Endothelial cell of umbilical vein (primary cell): ENCODE data around the gene WNT11. TPM values are rescaled to one million over a fixed set of nuclear protein-coding genes. Genes with fewer than 3 reads are reported as not detected.

Experiments
- BruUV-seq: library from RNA; stranded (reverse); fragments of 400-500 nt; replicated peaks from 2 replicates; lab custom pipeline; 2021; lab: Mats Ljungman, UMichigan
- CTCF ChIA-PET: fragments of 300-600, 350-600 bp; sonication (Branson Sonifier 250); formaldehyde crosslinking; loops from one replicate; lab custom pipeline; 2021; ENCODE audit warnings: antibody characterized with exemption, inconsistent platforms; lab: Charles Lee
- POLR2A ChIA-PET: fragments of 300-600, 350-600 bp; sonication (Branson Sonifier 250); formaldehyde crosslinking; loops from one replicate; lab custom pipeline; 2021; ENCODE audit warnings: antibody characterized with exemption, inconsistent platforms; lab: Charles Lee
- DNase-seq: peaks from one replicate; pipeline ENCODE4 v3.0.0-alpha.2; 2011; ENCODE audit warnings: low read depth, low spot score
- FAIRE-seq: peaks from 2 replicates; lab custom pipeline; 2011; peaks lifted over from hg19 to GRCh38; lab: Jason Lieb, UNC
- H2AFZ ChIP-seq: 2 replicates; pipeline ENCODE4 v1.6.0; 2012; ENCODE audit warnings: low read depth, low read length, control low read depth, inconsistent platforms
- H3K27ac ChIP-seq: 2 replicates; pipeline ENCODE4 v1.5.1; 2011; ENCODE audit warnings: low read depth, mild to moderate bottlenecking, control low read depth, low read length, moderate library complexity; ENCODE audit not compliant: insufficient read depth
- H3K27me3 ChIP-seq, 2 experiments: 2 replicates each; pipeline versions ENCODE4 v1.6.0 to v1.6.1; 2011; ENCODE audit warnings: low read length in 2 of 2, mixed read lengths in 1 of 2; ENCODE audit not compliant: control insufficient read depth in 2 of 2, insufficient read depth in 2 of 2
- H3K36me3 ChIP-seq, 2 experiments: 2 replicates in 1 of 2; 3 replicates in 1 of 2; pipeline ENCODE4 v1.5.1; 2011; ENCODE audit warnings: low read length in 2 of 2, mild to moderate bottlenecking in 1 of 2, moderate library complexity in 1 of 2; ENCODE audit not compliant: control insufficient read depth in 2 of 2, insufficient read depth in 2 of 2; ENCODE audit errors: extremely low read depth in 1 of 2
- H3K4me1 ChIP-seq: 3 replicates; pipeline ENCODE4 v1.5.1; 2011; ENCODE audit warnings: mild to moderate bottlenecking, low read length; ENCODE audit not compliant: control insufficient read depth, insufficient read depth; ENCODE audit errors: extremely low read depth
- H3K4me2 ChIP-seq: 2 replicates; pipeline ENCODE4 v1.6.1; 2011; ENCODE audit warnings: low read length, control low read depth, mixed read lengths; ENCODE audit not compliant: insufficient read depth
- H3K4me3 ChIP-seq, 3 experiments: fragments of 200-600 bp in 1 of 3; sonication (generic), shearing (Covaris generic) in 1 of 3; replicated peaks in 1 of 3; 2 replicates each; pipeline ENCODE4 v1.5.1; 2011 to 2016; ENCODE audit warnings: control low read depth in 3 of 3, low read length in 3 of 3, mild to moderate bottlenecking in 2 of 3, inconsistent platforms in 1 of 3, low read depth in 1 of 3, moderate library complexity in 1 of 3; ENCODE audit not compliant: insufficient read depth in 1 of 3
- H3K79me2 ChIP-seq: 2 replicates; pipeline ENCODE4 v1.6.0; 2012; ENCODE audit warnings: low read length, inconsistent platforms; ENCODE audit not compliant: control insufficient read depth, insufficient read depth
- H3K9ac ChIP-seq: replicated peaks from 2 replicates; pipeline ENCODE3; 2011; ENCODE audit warnings: low read length, control low read depth; ENCODE audit not compliant: insufficient read depth; ENCODE audit errors: extremely low read depth
- H3K9me1 ChIP-seq: replicated peaks from 3 replicates; pipeline ENCODE4 v1.6.0; 2011; ENCODE audit warnings: mild to moderate bottlenecking, low read length; ENCODE audit not compliant: control insufficient read depth, insufficient read depth; ENCODE audit errors: extremely low read depth
- H3K9me3 ChIP-seq: replicated peaks from 2 replicates; pipeline ENCODE4 v1.5.1; 2012; ENCODE audit warnings: low read length, inconsistent platforms; ENCODE audit not compliant: control insufficient read depth, insufficient read depth
- H4K20me1 ChIP-seq: replicated peaks from 2 replicates; pipeline ENCODE3; 2011; ENCODE audit warnings: mild to moderate bottlenecking, low read length; ENCODE audit not compliant: control insufficient read depth, insufficient read depth; ENCODE audit errors: extremely low read depth
- EZH2 ChIP-seq: IDR thresholded peaks from 2 replicates; pipeline ENCODE4 v1.6.1; 2012; ENCODE audit warnings: borderline replicate concordance, low read depth, mild to moderate bottlenecking, moderate library complexity, low read length, inconsistent platforms; ENCODE audit not compliant: severe bottlenecking
- GATA2 ChIP-seq: IDR thresholded peaks from 2 replicates; pipeline ENCODE4 v1.7.0; 2011; ENCODE audit warnings: low read depth, mild to moderate bottlenecking, moderate library complexity, mixed read lengths, low read length; ENCODE audit not compliant: insufficient read length, insufficient read depth
- MYC ChIP-seq: IDR thresholded peaks from one replicate; pipeline ENCODE4 v1.6.1; 2011; ENCODE audit warnings: mild to moderate bottlenecking, low read depth, low read length
- POLR2A ChIP-seq: IDR thresholded peaks from 2 replicates; pipeline ENCODE4 v1.6.1; 2012; ENCODE audit warnings: low read depth, mild to moderate bottlenecking, control low read depth, low read length
- POLR2AphosphoS5 ChIP-seq: IDR thresholded peaks from 2 replicates; pipeline ENCODE4 v1.6.1; 2012; ENCODE audit warnings: low read depth, mild to moderate bottlenecking, control low read depth, low read length, moderate library complexity; ENCODE audit not compliant: insufficient read depth
- dilution Hi-C: fragments of 300-500 bp; cut with MboI; formaldehyde crosslinking; loops from one replicate; pipeline ENCODE4 v1.15.0; 2019; ENCODE audit warnings: low sequenced_read_pairs; ENCODE audit not compliant: extremely low pct_ligation_motif_present
- intact Hi-C: fragments of 100-400 bp; cut with micrococcal nuclease; formaldehyde crosslinking; loops from one replicate; pipeline ENCODE4 v1.10.0; 2022
- polyA plus RNA-seq, 4 experiments: library from polyadenylated mRNA; depleted of rRNA in 3 of 4; stranded (reverse) in 3 of 4; unstranded in 1 of 4; fragments of >200 nt; gene quantifications; 2 replicates each; pipeline versions ENCODE4 v1.2.1 to v1.2.3, GENCODE V29; 2011 to 2012; ENCODE audit warnings: missing spikeins in 1 of 4
- total RNA-seq: library from RNA; stranded (reverse); gene quantifications from 2 replicates; pipeline ENCODE4 v1.2.3, GENCODE V29; 2021
- TF ChIP-seq, protein P1 (sequence below), 2 donors: IDR thresholded peaks; 1 replicate in 1 of 2; 2 replicates in 1 of 2; pipeline ENCODE4 v1.5.1; 2011; ENCODE audit warnings: low read length in 2 of 2, mild to moderate bottlenecking in 2 of 2, moderate library complexity in 2 of 2, control low read depth in 1 of 2, inconsistent platforms in 1 of 2, low read depth in 1 of 2; ENCODE audit not compliant: insufficient read depth in 1 of 2; ENCODE audit errors: extremely low read depth in 1 of 2

The WNT11 gene
- total and polyA plus RNA-seq, 2 donors (not counting 3 experiments of a cell fraction or from before 2014, with no cell fraction given) = not detected

DNA sequence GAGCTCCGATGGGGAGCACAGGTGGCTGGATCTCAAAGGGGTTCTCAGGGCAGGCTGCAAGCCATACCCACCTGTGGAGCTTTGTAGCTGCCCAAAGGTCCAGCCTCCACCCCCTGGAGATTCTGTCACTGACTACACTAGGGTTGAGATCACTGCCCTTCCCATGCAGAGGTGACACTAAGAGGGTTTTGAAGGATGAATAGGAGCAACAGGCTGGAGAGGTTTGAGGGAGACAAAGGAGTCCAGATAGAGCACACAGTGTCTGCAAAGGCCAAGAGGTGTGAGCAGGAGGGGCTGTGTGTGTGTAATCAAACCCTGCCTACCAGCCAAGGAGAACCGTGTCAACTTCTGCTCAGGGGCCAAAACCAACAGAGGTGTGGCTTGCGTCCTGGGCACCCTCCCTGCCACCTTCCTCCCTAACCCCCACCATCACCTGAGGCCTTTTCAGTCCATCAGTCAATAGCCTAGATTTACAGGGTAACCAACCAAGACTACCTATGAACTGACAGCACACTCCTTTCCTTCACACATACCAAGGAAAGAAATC, 43.0 kb upstream of the WNT11 start:
- H3K4me2 ChIP-seq = no peak overlapping the region
- TF ChIP-seq, protein P1, sequence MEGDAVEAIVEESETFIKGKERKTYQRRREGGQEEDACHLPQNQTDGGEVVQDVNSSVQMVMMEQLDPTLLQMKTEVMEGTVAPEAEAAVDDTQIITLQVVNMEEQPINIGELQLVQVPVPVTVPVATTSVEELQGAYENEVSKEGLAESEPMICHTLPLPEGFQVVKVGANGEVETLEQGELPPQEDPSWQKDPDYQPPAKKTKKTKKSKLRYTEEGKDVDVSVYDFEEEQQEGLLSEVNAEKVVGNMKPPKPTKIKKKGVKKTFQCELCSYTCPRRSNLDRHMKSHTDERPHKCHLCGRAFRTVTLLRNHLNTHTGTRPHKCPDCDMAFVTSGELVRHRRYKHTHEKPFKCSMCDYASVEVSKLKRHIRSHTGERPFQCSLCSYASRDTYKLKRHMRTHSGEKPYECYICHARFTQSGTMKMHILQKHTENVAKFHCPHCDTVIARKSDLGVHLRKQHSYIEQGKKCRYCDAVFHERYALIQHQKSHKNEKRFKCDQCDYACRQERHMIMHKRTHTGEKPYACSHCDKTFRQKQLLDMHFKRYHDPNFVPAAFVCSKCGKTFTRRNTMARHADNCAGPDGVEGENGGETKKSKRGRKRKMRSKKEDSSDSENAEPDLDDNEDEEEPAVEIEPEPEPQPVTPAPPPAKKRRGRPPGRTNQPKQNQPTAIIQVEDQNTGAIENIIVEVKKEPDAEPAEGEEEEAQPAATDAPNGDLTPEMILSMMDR (IDR thresholded peaks at IDR 0.05; ENCODE audit: extremely low read depth in 1 of 2, insufficient read depth in 1 of 2, low read depth in 1 of 2, low read length in 2 of 2) = no peak
- TF ChIP-seq POLR2AphosphoS5 (no peak), POLR2A (no peak), EZH2 (no peak), GATA2 (no peak), MYC (no peak)
- CTCF ChIA-PET = interaction anchor here (0.8 to 1.8 kb wide), 3 partner anchors 8 to 21 kb away, joined by 3 to 6 read pairs (median 4); no protein-coding TSS in a partner anchor
- H3K9ac ChIP-seq = no peak overlapping the region
- no peaks in the 10 kb centered on the region for H3K9me3 ChIP-seq
- H3K79me2 ChIP-seq = no peaks in the 10 kb centered on the region
- POLR2A ChIA-PET = no interaction called here
- intact Hi-C loops = no loop called here
- H3K27ac ChIP-seq = no peak overlapping the region
- no peak overlapping the region for H3K4me3 ChIP-seq
- no peaks in the 10 kb centered on the region for H3K36me3 ChIP-seq
- no peak overlapping the region for H2AFZ ChIP-seq
- H3K4me1 ChIP-seq = no peaks in the 10 kb centered on the region
- H3K9me1 ChIP-seq = no peaks in the 10 kb centered on the region
- no TSS peak for BruUV-seq
- dilution Hi-C loops = no loop called here
- DNase-seq = no peak
- no peaks in the 10 kb centered on the region for H4K20me1 ChIP-seq
- H3K27me3 ChIP-seq = peaks cover 0 to 4% of the 10 kb centered on the region in 2 experiments
- no peak for FAIRE-seq
